ENCODE data around the gene ST8SIA5. TPM values are rescaled to one million over a fixed set of nuclear protein-coding genes. Genes with fewer than 3 reads are reported as not detected.

ST8SIA5 gene, protein sequence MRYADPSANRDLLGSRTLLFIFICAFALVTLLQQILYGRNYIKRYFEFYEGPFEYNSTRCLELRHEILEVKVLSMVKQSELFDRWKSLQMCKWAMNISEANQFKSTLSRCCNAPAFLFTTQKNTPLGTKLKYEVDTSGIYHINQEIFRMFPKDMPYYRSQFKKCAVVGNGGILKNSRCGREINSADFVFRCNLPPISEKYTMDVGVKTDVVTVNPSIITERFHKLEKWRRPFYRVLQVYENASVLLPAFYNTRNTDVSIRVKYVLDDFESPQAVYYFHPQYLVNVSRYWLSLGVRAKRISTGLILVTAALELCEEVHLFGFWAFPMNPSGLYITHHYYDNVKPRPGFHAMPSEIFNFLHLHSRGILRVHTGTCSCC
- 0.15 and 0.33 TPM in 2 replicates for total RNA-seq

DNA sequence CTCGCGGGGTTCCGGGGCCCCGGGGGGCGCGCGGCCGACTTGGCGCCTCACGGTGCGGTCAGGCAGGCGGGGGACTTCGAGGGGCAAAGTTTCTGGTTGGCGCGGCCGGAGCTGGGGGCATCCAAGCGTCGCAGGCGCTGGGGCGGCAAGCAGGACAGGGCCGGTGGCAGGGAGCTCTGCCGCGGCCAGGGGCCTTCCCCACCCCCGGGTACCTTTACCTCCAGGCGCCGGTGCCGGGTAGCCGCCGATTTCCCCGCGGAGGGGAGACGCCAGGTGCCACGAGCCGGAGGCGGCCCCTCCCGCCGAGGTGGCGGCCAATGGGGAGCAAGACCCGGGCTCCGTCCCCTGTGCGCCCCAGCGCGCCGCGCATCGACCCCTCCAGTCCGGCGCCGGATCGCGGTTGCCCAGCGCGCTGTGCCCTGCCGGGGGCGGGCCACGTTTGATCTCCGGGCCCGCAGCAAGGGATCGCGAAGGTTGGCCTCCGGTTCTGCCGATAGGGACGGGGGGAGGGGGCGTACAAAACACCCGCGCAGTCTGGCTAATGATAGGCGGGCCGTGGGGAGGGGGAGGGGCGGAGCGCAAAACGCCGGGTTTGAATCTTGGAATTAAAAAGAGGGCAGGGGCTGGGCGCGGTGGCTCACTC is at the start of gene ST8SIA5:
TSS of gene ST8SIA5 (minus strand) at position 495 of the 643 bp plus-strand sequence. CDS start 545 bp downstream, outside the sequence.

DNA sequence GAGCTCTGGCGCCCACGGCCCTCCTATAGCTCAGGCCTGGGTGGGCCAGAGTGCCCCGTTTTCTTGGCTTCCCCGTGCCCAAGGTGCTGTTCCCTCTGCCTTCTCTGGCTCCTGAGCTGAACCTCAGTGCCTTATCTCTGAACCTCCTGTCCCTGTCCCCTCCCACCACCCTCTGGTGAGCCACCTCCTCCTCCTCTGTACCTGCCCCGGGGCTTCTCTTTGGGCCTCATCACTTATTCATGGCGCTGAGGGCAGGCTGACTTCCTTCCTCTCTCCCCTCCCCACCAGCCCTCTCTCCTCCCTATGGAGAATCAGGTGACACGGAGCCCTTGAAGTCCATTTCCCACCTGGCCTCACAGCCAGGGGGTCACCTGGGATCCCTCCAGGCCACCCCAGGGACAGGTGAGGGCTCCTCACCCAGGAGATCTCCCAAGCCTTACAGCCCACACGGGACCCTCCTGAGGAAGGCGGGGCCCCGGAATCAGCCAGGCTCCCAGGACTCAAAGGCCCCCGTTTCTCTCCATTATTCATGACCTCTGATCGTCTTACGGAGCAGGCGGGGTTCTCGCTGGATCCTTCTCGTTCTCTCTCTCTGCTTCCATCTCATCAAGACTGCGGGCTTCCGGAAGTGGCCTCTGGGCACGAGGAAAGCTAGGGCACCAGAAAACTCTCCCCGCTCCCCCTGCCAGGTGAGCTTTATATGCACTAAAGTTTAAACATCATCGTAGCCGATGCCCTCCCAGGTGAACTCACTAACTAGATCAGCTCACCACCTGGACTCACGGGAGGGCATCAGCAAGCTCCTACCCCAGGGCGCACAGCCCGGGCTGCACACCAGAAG is 99.5 kb downstream of the ST8SIA5 start, which contains the start of gene LOXHD1:
TSS of gene LOXHD1 (minus strand) at position 106 of the 841 bp plus-strand sequence. CDS start 187 bp downstream, outside the sequence.

Other genes starting within 250 kb of the ST8SIA5 start
- gene LOXHD1, start 99.8 kb downstream of the ST8SIA5 start, total RNA-seq: not detected in 2 replicates
- gene PIAS2, start 160.5 kb upstream of the ST8SIA5 start, total RNA-seq: 20.5 and 21.2 TPM in 2 replicates
- 6.7 and 9.6 TPM in 2 replicates for gene KATNAL2, start 160.5 kb upstream of the ST8SIA5 start, total RNA-seq